ENCODE results near the gene USP48. TPM values are rescaled to one million over a fixed set of nuclear protein-coding genes. Genes with fewer than 3 reads are reported as not detected.
"Not testable (repeated sequence)": the region's sequence is repeated elsewhere in the genome, so short reads cannot be mapped to it uniquely, and the experiment has no call there.

The USP48 gene
- total RNA-seq, 4 donors from 2014 or later = 23.5 to 51.9 (median 39.7) TPM

DNA sequence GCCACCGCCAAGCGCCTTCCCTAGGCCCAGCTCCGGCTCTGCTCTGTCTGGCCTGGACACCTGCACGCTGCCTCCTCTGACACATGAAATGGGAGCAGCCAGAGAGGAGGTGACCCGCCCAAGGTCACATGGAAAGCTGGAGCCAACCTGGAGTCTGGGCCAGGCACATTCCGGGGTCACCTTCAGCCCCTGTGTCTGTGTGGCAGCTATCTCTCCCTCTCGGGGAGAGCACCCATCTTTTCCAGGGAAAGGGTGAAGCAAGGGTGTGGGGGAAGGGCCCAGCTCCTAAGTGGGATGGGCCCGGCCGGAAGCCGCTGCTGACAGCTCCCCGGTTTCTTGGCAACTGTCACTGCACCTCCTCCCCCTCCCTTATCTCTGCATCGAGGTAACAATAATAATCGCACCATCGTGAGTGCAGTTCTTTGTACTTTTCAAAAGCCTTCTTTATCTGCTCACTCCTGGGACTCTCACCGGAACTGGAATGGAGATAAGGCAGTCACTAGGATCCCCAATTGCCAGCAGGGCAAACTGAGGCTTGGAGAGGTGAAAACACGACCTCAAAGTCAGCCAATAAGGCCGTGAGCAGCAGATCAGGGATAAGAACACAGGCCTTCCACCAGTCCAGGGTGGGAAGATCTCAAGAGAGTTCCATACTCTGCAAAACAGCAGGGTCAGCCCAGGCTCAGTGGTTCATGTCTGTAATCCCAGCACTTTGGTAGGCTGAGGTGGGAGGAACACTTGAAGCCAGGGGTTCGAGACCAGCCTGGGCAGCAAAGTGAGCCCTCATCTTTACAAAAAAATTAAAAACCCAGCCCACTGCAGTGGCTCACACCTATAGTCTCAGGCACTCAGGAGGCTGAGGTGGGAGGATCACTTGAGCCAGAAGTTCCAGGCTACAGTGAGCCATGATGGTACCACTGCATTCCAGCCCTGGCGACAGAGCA is 150.7 kb downstream of the USP48 start:
- Histone ChIP-seq H3K27ac (no peak overlapping the region), H3K27me3 (peaks cover 0 to 71% (median 0%) of the 10 kb centered on the region in 4 donors), H3K4me1 (peaks cover 0 to 28% (median 0%) of the 10 kb centered on the region in 3 donors), H3K4me3 (no peak overlapping the region), H3K36me3 (no peaks in the 10 kb centered on the region), H3K9me3 (no peaks in the 10 kb centered on the region)
- no peak for DNase-seq
- WGBS, 2 donors = 24 to 85% methylated on average over 5 to 9 of the region's 19 CpGs
- intact Hi-C loops (cut with DNase I) = no loop called here
- TF ChIP-seq POLR2A (IDR thresholded peaks at IDR 0.05) = no peak
- no peak for TF ChIP-seq CTCF (IDR thresholded peaks at IDR 0.05)

- WGBS, 2 donors = 81 to 98% methylated on average over 5 to 8 of the region's 8 CpGs
- H3K27ac ChIP-seq; DNase-seq; H3K4me3 ChIP-seq; intact Hi-C loops (cut with DNase I); H3K36me3 ChIP-seq; H3K9me3 ChIP-seq: not testable (repeated sequence)
- Histone ChIP-seq H3K4me1 (peaks cover 0 to 34% (median 0%) of the 10 kb centered on the region in 3 donors), H3K27me3 (peaks cover 0 to 71% (median 0%) of the 10 kb centered on the region in 4 donors)
Measured at GRCh38 chr1:21631590-21631943, 151.4 kb downstream of the USP48 start.

DNA sequence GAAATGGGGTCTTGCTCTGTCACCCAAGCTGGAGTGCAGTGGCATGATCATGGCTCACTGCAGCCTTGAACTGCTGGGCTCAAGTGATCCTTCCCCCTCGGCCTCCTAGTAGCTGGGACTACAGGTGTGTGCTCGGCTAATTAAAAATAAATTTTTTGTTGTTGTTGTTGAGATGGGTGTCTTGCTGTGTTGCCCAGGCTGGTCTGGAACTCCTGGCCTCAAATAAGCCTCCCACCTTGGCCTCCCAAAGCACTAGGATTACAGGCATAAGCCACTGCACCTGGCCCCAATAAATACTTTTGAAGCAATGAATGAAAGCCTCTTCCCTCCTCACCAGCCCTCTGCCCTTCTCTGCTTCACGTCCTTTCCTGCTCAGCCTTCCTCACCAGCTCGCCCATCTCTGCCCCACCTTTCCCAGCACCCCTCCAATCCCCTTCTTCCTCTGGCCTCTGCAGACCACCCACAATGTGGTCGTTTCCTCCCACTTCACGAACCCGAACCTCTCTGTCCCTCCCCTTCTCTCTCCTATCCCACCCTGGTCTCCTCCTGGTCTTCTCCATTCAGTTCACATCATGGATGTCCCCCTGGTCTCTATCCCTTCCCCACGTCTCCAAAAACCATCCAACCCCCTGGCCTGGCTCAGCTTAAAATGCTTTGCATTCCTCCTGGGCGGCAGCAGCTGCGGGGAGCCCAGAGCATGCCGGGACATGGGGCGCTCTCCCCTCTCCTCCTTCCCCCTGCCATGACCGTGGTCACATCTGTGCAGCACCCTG is 152.2 kb downstream of the USP48 start:
- no peaks in the 10 kb centered on the region for H3K9me3 ChIP-seq
- WGBS, 2 donors = 43 to 68% methylated on average over 5 to 13 of the region's 13 CpGs
- peaks cover 0 to 38% (median 0%) of the 10 kb centered on the region in 3 donors for H3K4me1 ChIP-seq
- no peak overlapping the region for H3K27ac ChIP-seq
- H3K27me3 ChIP-seq = peaks cover 0 to 64% (median 0%) of the 10 kb centered on the region in 4 donors
- intact Hi-C loops (cut with DNase I) = no loop called here
- DNase-seq = no peak
- no peak overlapping the region for H3K4me3 ChIP-seq
- no peaks in the 10 kb centered on the region for H3K36me3 ChIP-seq
- TF ChIP-seq POLR2A (IDR thresholded peaks at IDR 0.05) = no peak

GRCh38 chr1:21629971-21630370 is 153.0 kb downstream of the USP48 start:
- intact Hi-C loops (cut with DNase I) = no loop called here
- H3K27ac ChIP-seq = no peak overlapping the region
- TF ChIP-seq POLR2A (IDR thresholded peaks at IDR 0.05) (no peak), CTCF (IDR thresholded peaks at IDR 0.05) (no peak)
- peaks cover 0 to 56% (median 0%) of the 10 kb centered on the region in 4 donors for H3K27me3 ChIP-seq
- H3K36me3 ChIP-seq = no peaks in the 10 kb centered on the region
- 81% methylated on average over 4 of the region's 4 CpGs for WGBS, 2 donors
- H3K9me3 ChIP-seq = no peaks in the 10 kb centered on the region
- no peak for DNase-seq
- peaks cover 0 to 39% (median 0%) of the 10 kb centered on the region in 3 donors for H3K4me1 ChIP-seq
- no peak overlapping the region for H3K4me3 ChIP-seq

GRCh38 chr1:21628798-21629393 is 154.1 kb downstream of the USP48 start:
- Histone ChIP-seq H3K4me1 (peaks cover 0 to 39% (median 0%) of the 10 kb centered on the region in 3 donors), H3K4me3 (no peak overlapping the region), H3K9me3 (no peaks in the 10 kb centered on the region), H3K36me3 (no peaks in the 10 kb centered on the region), H3K27me3 (peaks cover 0 to 49% (median 0%) of the 10 kb centered on the region in 4 donors), H3K27ac (no peak overlapping the region)
- no peak for DNase-seq
- 73 to 74% methylated on average over 2 of the region's 7 CpGs for WGBS, 2 donors
- intact Hi-C loops (cut with DNase I) = no loop called here
- TF ChIP-seq POLR2A (IDR thresholded peaks at IDR 0.05) (no peak), CTCF (IDR thresholded peaks at IDR 0.05) (no peak)

Other genes starting within 250 kb of the USP48 start
- 1 to 10 TPM; 1.9 to 6.8 (median 5.0) TPM for gene RAP1GAP, start 113.8 kb downstream of the USP48 start, total RNA-seq
- not detected for gene LDLRAD2, start 29.1 kb upstream of the USP48 start, total RNA-seq
- gene HSPG2, start 154.2 kb upstream of the USP48 start, total RNA-seq = 100 to 1,000 TPM in 1 of 4 donors, 10 to 100 TPM in 3; 44.9 to 107 (median 54.2) TPM
- gene CELA3B, start 193.9 kb upstream of the USP48 start, total RNA-seq = not detected
- gene CELA3A, start 218.5 kb upstream of the USP48 start, total RNA-seq = not detected

Data from esophagus squamous epithelium (tissue), 5 donors.